ENCODE measurements around the gene RBPJ. TPM values are rescaled to one million over a fixed set of nuclear protein-coding genes. Genes with fewer than 3 reads are reported as not detected.

The RBPJ gene
- total and polyA plus RNA-seq, 2 of the 8 experiments (the other 6 are each of a cell fraction or from before 2014, with no cell fraction given), result 65.5 to 217 TPM

DNA sequence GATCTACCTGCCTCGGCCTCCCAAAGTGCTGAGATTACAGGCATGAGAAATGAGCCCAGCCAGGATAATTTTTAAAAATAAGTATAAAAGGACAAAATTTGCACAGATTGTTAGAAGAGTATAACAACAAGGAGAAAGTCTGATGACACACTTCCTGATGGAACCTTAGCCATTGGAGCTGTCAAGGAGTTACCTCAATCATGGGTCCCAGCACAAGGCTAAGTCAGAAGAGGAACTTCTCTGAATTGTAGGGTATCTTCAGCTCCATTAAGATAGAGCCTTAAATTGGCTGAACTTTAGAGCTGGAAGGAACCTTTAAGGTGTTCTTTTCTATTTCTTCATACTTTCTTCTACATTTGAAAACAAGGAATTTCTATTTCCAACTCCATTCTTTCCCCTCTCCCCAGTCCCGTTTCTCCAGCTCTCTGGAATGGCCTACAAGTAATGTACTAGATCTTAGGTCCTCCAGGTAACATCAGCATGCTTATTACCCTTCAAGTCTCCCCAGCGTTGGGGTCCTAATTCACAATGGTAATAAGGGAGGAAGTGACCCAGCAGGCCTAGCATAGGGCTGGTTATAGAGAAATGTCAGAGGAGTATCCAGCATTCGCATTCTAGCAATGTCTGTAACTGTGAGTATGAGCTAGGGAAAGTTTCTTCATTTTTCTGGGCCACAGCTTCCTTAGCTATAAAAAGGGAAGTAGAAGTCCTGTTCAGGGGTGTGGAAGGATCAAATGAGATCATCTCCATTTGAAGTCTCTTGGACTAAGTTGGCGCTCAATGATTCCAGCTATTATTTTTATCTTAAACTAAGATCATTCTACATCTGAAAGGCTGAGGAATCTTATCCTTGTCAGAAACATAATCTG lies 18.5 kb upstream of the RBPJ start:
- Histone ChIP-seq H3K9me3 (ENCODE audit: insufficient read depth in 2 of 2, low read depth in 1 of 2, low read length in 1 of 2) (no peaks in the 10 kb centered on the region), H3K79me1 (ENCODE audit: low read depth, low read length) (no peaks in the 10 kb centered on the region), H3K23ac (ENCODE audit: insufficient read length) (no peak overlapping the region), H3K18ac (ENCODE audit: extremely low read depth, low read length) (peak overlapping the region; percentile 56), H2BK20ac (ENCODE audit: low read length) (peak overlapping the region; percentile 67; the same call in 1 of the 2 replicates), H3K79me2 (ENCODE audit: control insufficient read depth in 1 of 2, insufficient read depth in 2 of 2, low read length in 2 of 2) (no peaks in the 10 kb centered on the region), H4K5ac (ENCODE audit: insufficient read length, low read depth, low read length) (no peak overlapping the region), H2AK5ac (ENCODE audit: low read depth, low read length) (no peak overlapping the region), H4K91ac (replicated peaks; ENCODE audit: insufficient read length, low read length) (no peak overlapping the region), H4K8ac (ENCODE audit: extremely low read depth, insufficient read depth, low read length) (no peak overlapping the region), H3K27me3 (replicated peaks in 1 of 4; ENCODE audit: control insufficient read depth in 3 of 4, extremely low read depth in 1 of 4, insufficient read depth in 3 of 4, low read length in 3 of 4) (no peaks in the 10 kb centered on the region), H3K4me1 (replicated peaks in 1 of 4; ENCODE audit: control insufficient read depth in 3 of 4, insufficient read depth in 4 of 4, low read length in 3 of 4) (peaks cover 0 to 19% (median 8%) of the 10 kb centered on the region in 4 experiments; a peak in 5 of 7 replicates), H3K27ac (ENCODE audit: low read depth, low read length) (no peak overlapping the region), H3K4me3 (ENCODE audit: extremely low read depth in 1 of 4, insufficient read depth in 2 of 4, low read depth in 3 of 4, low read length in 4 of 4) (no peak overlapping the region), H3K56ac (replicated peaks; ENCODE audit: insufficient read length, low read depth, low read length) (no peak overlapping the region), H2BK5ac (ENCODE audit: low read depth, low read length) (peak overlapping the region; percentile 53; the same call in 1 of the 2 replicates), H2BK120ac (replicated peaks; ENCODE audit: low read depth, low read length) (peak overlapping the region; percentile 26), H3K4ac (replicated peaks; ENCODE audit: insufficient read length, low read depth, low read length) (no peak overlapping the region), H3K9ac (replicated peaks in 1 of 4; ENCODE audit: extremely low read depth in 1 of 4, low read depth in 3 of 4, low read length in 3 of 4) (no peak overlapping the region), H3K23me2 (ENCODE audit: low read depth, low read length) (no peaks in the 10 kb centered on the region), H3K14ac (ENCODE audit: insufficient read length) (no peak overlapping the region), H3K36me3 (ENCODE audit: control insufficient read depth in 2 of 4, insufficient read depth in 4 of 4, low read length in 3 of 4) (no peaks in the 10 kb centered on the region), H2BK12ac (ENCODE audit: low read depth, low read length) (peak overlapping the region; percentile 44; the same call in 1 of the 2 replicates), H4K20me1 (replicated peaks in 1 of 2; ENCODE audit: control insufficient read depth in 1 of 2, insufficient read depth in 2 of 2, low read length in 2 of 2) (no peaks in the 10 kb centered on the region), H3K4me2 (ENCODE audit: insufficient read depth in 1 of 2, low read depth in 2 of 2, low read length in 2 of 2) (no peak overlapping the region), H2AFZ (ENCODE audit: low read length) (0 out of 2 replicates have a peak overlapping the region, but pooled peaks have one; percentile 45), H2BK15ac (ENCODE audit: low read length) (no peak overlapping the region)
- 90% methylated on average over 5 of the region's 5 CpGs; no CpG with 5 or more reads in 1 of the 2 experiments for WGBS, 2 experiments (ENCODE audit: extremely low coverage in 1 of 2, insufficient coverage in 1 of 2, insufficient read length in 1 of 2, insufficient replicate concordance in 2 of 2, low coverage in 1 of 2, low lambda C conversion rate in 2 of 2, missing lambda C conversion rate in 1 of 2)
- DNase-seq (ENCODE audit: low read depth in 1 of 2, low spot score in 2 of 2) (no peak), FAIRE-seq (no peak)
- ChIA-PET POLR2A (ENCODE audit: partially characterized antibody) (interaction anchor here (1.6 kb wide), 1 partner anchor 17 kb away, joined by 4 read pairs; no protein-coding TSS in a partner anchor), CTCF (ENCODE audit: partially characterized antibody) (interaction anchor here (0.6 to 2.1 kb wide), 7 partner anchors 10 to 235 kb away, joined by 3 to 11 read pairs (median 3); no protein-coding TSS in a partner anchor)
- no peak for TF ChIP-seq RFX5 (IDR thresholded peaks at IDR 0.05; ENCODE audit: borderline replicate concordance, low read depth, low read length)
- no peak for TF ChIP-seq SUZ12 (IDR thresholded peaks at IDR 0.05; ENCODE audit: low read length)
- no peak for TF ChIP-seq E2F6 (IDR thresholded peaks at IDR 0.05)
- no peak for TF ChIP-seq RBBP5 (IDR thresholded peaks at IDR 0.05; ENCODE audit: borderline replicate concordance, low read depth, low read length)
- no peak for TF ChIP-seq ZNF274 (IDR thresholded peaks at IDR 0.05; ENCODE audit: borderline replicate concordance, extremely low read depth, low read length)
- TF ChIP-seq CHD1 (IDR thresholded peaks at IDR 0.05; ENCODE audit: low read depth, low read length), result no peak
- TF ChIP-seq TCF12 (IDR thresholded peaks at IDR 0.05; ENCODE audit: low read depth, low read length), result no peak
- TF ChIP-seq HDAC2 (IDR thresholded peaks at IDR 0.05; ENCODE audit: borderline replicate concordance in 1 of 2, low read depth in 2 of 2, low read length in 2 of 2), result no peak
- no peak for TF ChIP-seq BCL11A (IDR thresholded peaks at IDR 0.05; ENCODE audit: low read depth in 2 of 2, low read length in 2 of 2)
- TF ChIP-seq CTBP2 (IDR thresholded peaks at IDR 0.05; ENCODE audit: borderline replicate concordance, insufficient read depth, insufficient read length, low read length), result no peak

Data from H1 (cell line).